ENCODE results near the gene GPI.

DNA sequence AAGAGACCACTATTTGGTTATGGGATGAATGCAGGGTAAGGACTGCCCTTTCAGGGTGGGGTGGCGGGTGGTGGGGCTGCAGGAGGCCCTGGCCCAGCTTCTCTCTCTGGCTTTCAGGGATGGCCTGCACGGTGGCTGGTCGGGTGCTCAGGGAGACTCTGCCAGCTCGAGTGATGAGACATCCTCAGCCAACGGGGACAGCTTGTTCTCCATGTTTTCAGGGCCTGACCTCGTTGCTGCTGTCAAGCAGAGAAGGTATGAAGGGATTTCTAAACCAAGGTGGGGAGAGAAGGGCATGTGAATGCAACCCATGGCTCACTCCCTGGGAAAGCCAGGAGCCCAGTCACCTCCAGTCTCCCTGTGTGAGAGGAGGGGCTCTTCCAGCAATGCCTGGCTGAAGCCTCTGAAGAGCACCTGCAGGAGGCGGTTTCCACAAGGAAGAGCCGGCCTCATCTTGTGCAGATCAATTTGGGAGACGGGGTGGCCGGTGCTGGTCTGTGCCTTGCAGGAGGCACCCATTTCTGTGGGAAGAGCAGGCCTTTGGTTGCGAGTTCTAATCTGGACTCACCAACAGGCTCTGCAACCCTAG, 16.0 kb upstream of the GPI start:
- no peak for TF ChIP-seq TCF7 (IDR thresholded peaks at IDR 0.05; ENCODE audit: borderline replicate concordance)
- no peak for TF ChIP-seq SIN3A (IDR thresholded peaks at IDR 0.05; ENCODE audit: borderline replicate concordance in 2 of 2, control insufficient read depth in 1 of 2, low read depth in 2 of 2, low read length in 2 of 2)
- no peak for TF ChIP-seq RBM14 (IDR thresholded peaks at IDR 0.05; ENCODE audit: borderline replicate concordance, insufficient read depth, low read depth, low read length)
- TF ChIP-seq ZNF133 (CRISPR knock-in tag; IDR thresholded peaks at IDR 0.05), result no peak
- TF ChIP-seq FOXM1 (IDR thresholded peaks at IDR 0.05; ENCODE audit: low read depth), result no peak
- TF ChIP-seq FOXM1 (CRISPR knock-in tag; IDR thresholded peaks at IDR 0.05; ENCODE audit: low read depth), result no peak
- no peak for TF ChIP-seq KAT7 (CRISPR knock-in tag; IDR thresholded peaks at IDR 0.05; ENCODE audit: borderline replicate concordance)
- TF ChIP-seq, protein P1, sequence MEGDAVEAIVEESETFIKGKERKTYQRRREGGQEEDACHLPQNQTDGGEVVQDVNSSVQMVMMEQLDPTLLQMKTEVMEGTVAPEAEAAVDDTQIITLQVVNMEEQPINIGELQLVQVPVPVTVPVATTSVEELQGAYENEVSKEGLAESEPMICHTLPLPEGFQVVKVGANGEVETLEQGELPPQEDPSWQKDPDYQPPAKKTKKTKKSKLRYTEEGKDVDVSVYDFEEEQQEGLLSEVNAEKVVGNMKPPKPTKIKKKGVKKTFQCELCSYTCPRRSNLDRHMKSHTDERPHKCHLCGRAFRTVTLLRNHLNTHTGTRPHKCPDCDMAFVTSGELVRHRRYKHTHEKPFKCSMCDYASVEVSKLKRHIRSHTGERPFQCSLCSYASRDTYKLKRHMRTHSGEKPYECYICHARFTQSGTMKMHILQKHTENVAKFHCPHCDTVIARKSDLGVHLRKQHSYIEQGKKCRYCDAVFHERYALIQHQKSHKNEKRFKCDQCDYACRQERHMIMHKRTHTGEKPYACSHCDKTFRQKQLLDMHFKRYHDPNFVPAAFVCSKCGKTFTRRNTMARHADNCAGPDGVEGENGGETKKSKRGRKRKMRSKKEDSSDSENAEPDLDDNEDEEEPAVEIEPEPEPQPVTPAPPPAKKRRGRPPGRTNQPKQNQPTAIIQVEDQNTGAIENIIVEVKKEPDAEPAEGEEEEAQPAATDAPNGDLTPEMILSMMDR (IDR thresholded peaks at IDR 0.05 in 2 of 3, conservative IDR thresholded peaks at IDR 0.05 in 1 of 3; ENCODE audit: insufficient read depth in 2 of 3, low read depth in 1 of 3, low read length in 3 of 3), result no peak
- TF ChIP-seq RAD21 (CRISPR knock-in tag; conservative IDR thresholded peaks at IDR 0.05 in 1 of 2, IDR thresholded peaks at IDR 0.05 in 1 of 2), result no peak
- TF ChIP-seq NFXL1 (CRISPR knock-in tag; IDR thresholded peaks at IDR 0.05), result no peak
- TF ChIP-seq NR2C2 (CRISPR knock-in tag; IDR thresholded peaks at IDR 0.05), result no peak
- no peak for TF ChIP-seq NR2C2 (tag; IDR thresholded peaks at IDR 0.05)
- TF ChIP-seq BMI1 (IDR thresholded peaks at IDR 0.05; ENCODE audit: low read length), result no peak
- TF ChIP-seq YBX1 (IDR thresholded peaks at IDR 0.05), result no peak
- TF ChIP-seq MTA1 (IDR thresholded peaks at IDR 0.05; ENCODE audit: borderline replicate concordance), result no peak

Data from K562 (cell line).